Astrocyte (in vitro differentiated cells and primary cell): ENCODE measurements around the gene MYO16. TPM values are rescaled to one million over a fixed set of nuclear protein-coding genes. Genes with fewer than 3 reads are reported as not detected.

Experiments
- DNase-seq: peaks from one replicate; pipeline ENCODE4 v3.0.0-alpha.2; 2010; ENCODE audit warnings: low read depth
- FAIRE-seq: peaks from 2 replicates; lab custom pipeline; 2011; peaks lifted over from hg19 to GRCh38; lab: Jason Lieb, UNC
- H2AFZ ChIP-seq: 2 replicates; pipeline ENCODE4 v1.6.0; 2012; ENCODE audit warnings: low read depth, low read length, inconsistent platforms
- H3K27ac ChIP-seq: 2 replicates; pipeline ENCODE4 v1.5.1; 2011; ENCODE audit warnings: low read depth, low read length, inconsistent platforms
- H3K27me3 ChIP-seq: 2 replicates; pipeline ENCODE4 v1.6.0; 2011; ENCODE audit warnings: low read length, inconsistent platforms; ENCODE audit not compliant: insufficient read depth
- H3K36me3 ChIP-seq: 2 replicates; pipeline ENCODE4 v1.5.1; 2011; ENCODE audit warnings: low read length, inconsistent platforms; ENCODE audit not compliant: insufficient read depth
- H3K4me1 ChIP-seq: 2 replicates; pipeline ENCODE4 v1.5.1; 2011; ENCODE audit warnings: low read length, inconsistent platforms; ENCODE audit not compliant: insufficient read depth
- H3K4me2 ChIP-seq: 2 replicates; pipeline ENCODE4 v1.6.0; 2012; ENCODE audit warnings: low read length, inconsistent platforms
- H3K4me3 ChIP-seq: 2 replicates; pipeline ENCODE4 v1.5.1; 2011; ENCODE audit warnings: low read depth, mild to moderate bottlenecking, low read length, inconsistent platforms; ENCODE audit not compliant: insufficient read depth
- H3K79me2 ChIP-seq: 2 replicates; pipeline ENCODE4 v1.6.0; 2012; ENCODE audit warnings: mild to moderate bottlenecking, low read length, inconsistent platforms; ENCODE audit not compliant: insufficient read depth
- H3K9ac ChIP-seq: 2 replicates; pipeline ENCODE4 v1.6.0; 2012; ENCODE audit warnings: mild to moderate bottlenecking, low read length, inconsistent platforms
- H3K9me3 ChIP-seq: 2 replicates; pipeline ENCODE4 v1.5.1; 2012; ENCODE audit warnings: low read depth, mild to moderate bottlenecking, low read length, inconsistent platforms; ENCODE audit not compliant: insufficient read depth
- H4K20me1 ChIP-seq: 2 replicates; pipeline ENCODE4 v1.6.0; 2012; ENCODE audit warnings: low read length, inconsistent platforms; ENCODE audit not compliant: insufficient read depth
- H3K27ac Mint-ChIP-seq: one replicate; pipeline ENCODE4 v1.8.0; 2021; ENCODE audit warnings: mild to moderate bottlenecking, mixed read lengths; ENCODE audit not compliant: unreplicated experiment
- H3K27me3 Mint-ChIP-seq: one replicate; pipeline ENCODE4 v1.8.0; 2021; ENCODE audit warnings: low read depth, mixed read lengths; ENCODE audit not compliant: unreplicated experiment
- H3K36me3 Mint-ChIP-seq: one replicate; pipeline ENCODE4 v1.8.0; 2021; ENCODE audit warnings: low read depth, mixed read lengths; ENCODE audit not compliant: unreplicated experiment
- H3K4me1 Mint-ChIP-seq: one replicate; pipeline ENCODE4 v1.8.0; 2021; ENCODE audit warnings: low read depth, mixed read lengths; ENCODE audit not compliant: unreplicated experiment
- H3K4me3 Mint-ChIP-seq: one replicate; pipeline ENCODE4 v1.8.0; 2021; ENCODE audit warnings: mild to moderate bottlenecking, moderate library complexity, mixed read lengths; ENCODE audit not compliant: unreplicated experiment
- H3K9me3 Mint-ChIP-seq: one replicate; pipeline ENCODE4 v1.8.0; 2021; ENCODE audit warnings: mild to moderate bottlenecking, mixed read lengths; ENCODE audit not compliant: unreplicated experiment
- CTCF ChIP-seq: IDR thresholded peaks from 2 replicates; pipeline ENCODE4 v1.5.1; 2011; ENCODE audit warnings: low read depth, mild to moderate bottlenecking, inconsistent platforms, low read length, moderate library complexity; ENCODE audit not compliant: insufficient read depth
- EZH2 ChIP-seq: IDR thresholded peaks from 2 replicates; pipeline ENCODE4 v1.6.1; 2012; ENCODE audit warnings: mild to moderate bottlenecking, low read length, inconsistent platforms; ENCODE audit not compliant: insufficient read depth
- total RNA-seq: library from RNA; stranded (reverse); gene quantifications from 2 replicates; pipeline ENCODE4 v1.2.1, GENCODE V29; 2021

MYO16 gene
- total RNA-seq, 1 donor from 2014 or later: 0.14 TPM

GRCh38 chr13:108830916-108831315, 201.5 kb downstream of the MYO16 start:
- H3K27ac ChIP-seq: no peak overlapping the region
- no peak overlapping the region for H2AFZ ChIP-seq
- Mint-ChIP-seq H3K27ac (no peak overlapping the region), H3K27me3 (no peaks in the 10 kb centered on the region), H3K4me1 (peaks cover 5% of the 10 kb centered on the region), H3K9me3 (peaks cover 4% of the 10 kb centered on the region), H3K36me3 (no peaks in the 10 kb centered on the region), H3K4me3 (no peak overlapping the region)
- no peaks in the 10 kb centered on the region for H3K4me1 ChIP-seq
- DNase-seq (no peak), FAIRE-seq (no peak)
- no peaks in the 10 kb centered on the region for H4K20me1 ChIP-seq
- TF ChIP-seq CTCF (no peak), EZH2 (no peak)
- H3K4me2 ChIP-seq: no peak overlapping the region
- no peaks in the 10 kb centered on the region for H3K27me3 ChIP-seq
- no peak overlapping the region for H3K9ac ChIP-seq
- no peaks in the 10 kb centered on the region for H3K79me2 ChIP-seq
- no peaks in the 10 kb centered on the region for H3K36me3 ChIP-seq
- H3K4me3 ChIP-seq: no peak overlapping the region
- H3K9me3 ChIP-seq: no peaks in the 10 kb centered on the region

- H3K36me3 Mint-ChIP-seq: no peaks in the 10 kb centered on the region
- no peak overlapping the region for H3K27ac Mint-ChIP-seq
- no peak for FAIRE-seq
Observed at GRCh38 chr13:108833531-108833930, 204.1 kb downstream of the MYO16 start.

More at GRCh38 chr13:108833531-108833930, 204.1 kb downstream of the MYO16 start:
- no peaks in the 10 kb centered on the region for H3K79me2 ChIP-seq
- H3K27me3 Mint-ChIP-seq: no peaks in the 10 kb centered on the region
- no peak overlapping the region for H3K4me2 ChIP-seq
- DNase-seq: no peak
- H3K9ac ChIP-seq: no peak overlapping the region
- no peaks in the 10 kb centered on the region for H3K27me3 ChIP-seq
- TF ChIP-seq EZH2 (no peak), CTCF (no peak)
- peaks cover under 1% of the 10 kb centered on the region for H3K9me3 Mint-ChIP-seq
- H3K4me3 ChIP-seq: no peak overlapping the region
- H3K4me3 Mint-ChIP-seq: no peak overlapping the region
- no peaks in the 10 kb centered on the region for H4K20me1 ChIP-seq
- H3K27ac ChIP-seq: no peak overlapping the region
- H3K4me1 ChIP-seq: no peaks in the 10 kb centered on the region
- H2AFZ ChIP-seq: no peak overlapping the region
- no peaks in the 10 kb centered on the region for H3K9me3 ChIP-seq
- peaks cover 5% of the 10 kb centered on the region for H3K4me1 Mint-ChIP-seq
- H3K36me3 ChIP-seq: no peaks in the 10 kb centered on the region
